H1 (cell line): Measurements from ENCODE around the gene GRM6. TPM values are rescaled to one million over a fixed set of nuclear protein-coding genes. Genes with fewer than 3 reads are reported as not detected.
A peak's percentile ranks its signal among the peaks of the same experiment; 100 is the strongest.

Experiments
- CTCF ChIA-PET: fragments of 300-600 bp; sonication (Branson Sonifier 250); formaldehyde crosslinking; loops from one replicate; lab custom pipeline; 2021; ENCODE audit not compliant: partially characterized antibody; lab: Charles Lee
- POLR2A ChIA-PET: fragments of 300-600 bp; sonication (Branson Sonifier 250); formaldehyde crosslinking; loops from one replicate; lab custom pipeline; 2021; ENCODE audit warnings: inconsistent platforms; ENCODE audit not compliant: partially characterized antibody; lab: Charles Lee
- DNase-seq, 2 experiments: peaks; one replicate each; pipeline versions ENCODE4 v3.0.0 to v3.0.0-alpha.2; 2010 to 2022; ENCODE audit warnings: low spot score in 2 of 2, low read depth in 1 of 2, mixed read lengths in 1 of 2
- FAIRE-seq: peaks from 2 replicates; lab custom pipeline; 2011; peaks lifted over from hg19 to GRCh38; lab: Jason Lieb, UNC
- H2AFZ ChIP-seq: 2 replicates; pipeline ENCODE4 v1.8.1; 2012; ENCODE audit warnings: low read length, inconsistent platforms
- H2AK5ac ChIP-seq: 2 replicates; pipeline ENCODE4 v1.6.1; 2013; ENCODE audit warnings: low read depth, low read length
- H2BK120ac ChIP-seq: replicated peaks from 2 replicates; pipeline ENCODE3; 2013; ENCODE audit warnings: low read depth, low read length, inconsistent platforms
- H2BK12ac ChIP-seq: 2 replicates; pipeline ENCODE4 v1.6.1; 2013; ENCODE audit warnings: low read depth, low read length
- H2BK15ac ChIP-seq: 2 replicates; pipeline ENCODE4 v1.6.1; 2013; ENCODE audit warnings: low read length
- H2BK20ac ChIP-seq: 2 replicates; pipeline ENCODE4 v1.6.1; 2013; ENCODE audit warnings: low read length
- H2BK5ac ChIP-seq: 2 replicates; pipeline ENCODE4 v1.6.1; 2013; ENCODE audit warnings: low read depth, low read length
- H3K14ac ChIP-seq: 2 replicates; pipeline ENCODE4 v1.6.1; 2013; ENCODE audit warnings: inconsistent platforms; ENCODE audit not compliant: insufficient read length
- H3K18ac ChIP-seq: 2 replicates; pipeline ENCODE4 v1.6.1; 2013; ENCODE audit warnings: low read length; ENCODE audit errors: extremely low read depth
- H3K23ac ChIP-seq: 2 replicates; pipeline ENCODE4 v1.6.1; 2013; ENCODE audit warnings: inconsistent platforms; ENCODE audit not compliant: insufficient read length
- H3K23me2 ChIP-seq: 2 replicates; pipeline ENCODE4 v1.6.1; 2013; ENCODE audit warnings: low read depth, low read length
- H3K27ac ChIP-seq: 2 replicates; pipeline ENCODE4 v1.6.1; 2011; ENCODE audit warnings: low read depth, low read length, inconsistent platforms
- H3K27me3 ChIP-seq, 4 experiments: replicated peaks in 1 of 4; 1 replicate in 1 of 4; 2 replicates in 3 of 4; pipeline versions ENCODE4 v1.6.1 to v1.8.1; 2011 to 2013; ENCODE audit warnings: low read length in 3 of 4, mild to moderate bottlenecking in 3 of 4, inconsistent platforms in 2 of 4, mixed read lengths in 2 of 4, moderate library complexity in 1 of 4; ENCODE audit not compliant: control insufficient read depth in 3 of 4, insufficient read depth in 3 of 4; ENCODE audit errors: extremely low read depth in 1 of 4
- H3K36me3 ChIP-seq, 4 experiments: 2 replicates each; pipeline versions ENCODE4 v1.6.1 to v1.8.1; 2011 to 2013; ENCODE audit warnings: mild to moderate bottlenecking in 4 of 4, low read length in 3 of 4, moderate library complexity in 2 of 4, control low read depth in 1 of 4, inconsistent platforms in 1 of 4; ENCODE audit not compliant: insufficient read depth in 4 of 4, control insufficient read depth in 2 of 4
- H3K4ac ChIP-seq: replicated peaks from 2 replicates; pipeline ENCODE3; 2013; ENCODE audit warnings: low read length, low read depth, mixed read lengths, inconsistent platforms; ENCODE audit not compliant: insufficient read length
- H3K4me1 ChIP-seq, 4 experiments: replicated peaks in 1 of 4; 1 replicate in 1 of 4; 2 replicates in 3 of 4; pipeline versions ENCODE4 v1.6.1 to v1.8.1; 2011 to 2013; ENCODE audit warnings: low read length in 3 of 4, inconsistent platforms in 2 of 4, mixed read lengths in 1 of 4; ENCODE audit not compliant: insufficient read depth in 4 of 4, control insufficient read depth in 3 of 4
- H3K4me2 ChIP-seq, 2 experiments: 2 replicates each; pipeline versions ENCODE4 v1.6.1 to v1.8.1; 2011 to 2013; ENCODE audit warnings: low read depth in 2 of 2, low read length in 2 of 2, control low read depth in 1 of 2, inconsistent platforms in 1 of 2, mild to moderate bottlenecking in 1 of 2; ENCODE audit not compliant: insufficient read depth in 1 of 2
- H3K4me3 ChIP-seq, 4 experiments: fragments of 200-600, 300-600 bp in 1 of 4; sonication (generic), shearing (Covaris generic), sonication (Bioruptor Twin) in 1 of 4; 2 replicates each; pipeline versions ENCODE4 v1.5.1 to v1.8.1; 2011 to 2016; ENCODE audit warnings: low read length in 4 of 4, low read depth in 3 of 4, control low read depth in 2 of 4, inconsistent platforms in 2 of 4, mild to moderate bottlenecking in 2 of 4, mixed read lengths in 1 of 4, moderate library complexity in 1 of 4; ENCODE audit not compliant: insufficient read depth in 2 of 4; ENCODE audit errors: extremely low read depth in 1 of 4
- H3K56ac ChIP-seq: replicated peaks from 2 replicates; pipeline ENCODE3; 2013; ENCODE audit warnings: low read depth, mild to moderate bottlenecking, mixed read lengths, low read length, inconsistent platforms; ENCODE audit not compliant: insufficient read length
- H3K79me1 ChIP-seq: 2 replicates; pipeline ENCODE4 v1.6.1; 2013; ENCODE audit warnings: low read depth, low read length, control low read depth
- H3K79me2 ChIP-seq, 2 experiments: 2 replicates each; pipeline versions ENCODE4 v1.6.1 to v1.8.1; 2012 to 2013; ENCODE audit warnings: low read length in 2 of 2, mild to moderate bottlenecking in 2 of 2, inconsistent platforms in 1 of 2; ENCODE audit not compliant: insufficient read depth in 2 of 2, control insufficient read depth in 1 of 2
- H3K9ac ChIP-seq, 4 experiments: replicated peaks in 1 of 4; 1 replicate in 1 of 4; 2 replicates in 3 of 4; pipeline versions ENCODE4 v1.6.1 to v1.8.1; 2011 to 2013; ENCODE audit warnings: low read depth in 3 of 4, low read length in 3 of 4, control low read depth in 2 of 4, mild to moderate bottlenecking in 2 of 4, moderate library complexity in 2 of 4, inconsistent platforms in 1 of 4; ENCODE audit errors: extremely low read depth in 1 of 4
- H3K9me3 ChIP-seq, 2 experiments: 2 replicates each; pipeline versions ENCODE4 v1.6.1 to v1.8.1; 2012 to 2013; ENCODE audit warnings: mild to moderate bottlenecking in 2 of 2, moderate library complexity in 2 of 2, control low read depth in 1 of 2, inconsistent platforms in 1 of 2, low read depth in 1 of 2, low read length in 1 of 2, mixed read lengths in 1 of 2; ENCODE audit not compliant: insufficient read depth in 2 of 2
- H4K20me1 ChIP-seq, 2 experiments: replicated peaks in 1 of 2; 2 replicates each; pipeline versions ENCODE3 to v1.8.1; 2011 to 2013; ENCODE audit warnings: inconsistent platforms in 2 of 2, low read length in 2 of 2, mild to moderate bottlenecking in 1 of 2; ENCODE audit not compliant: insufficient read depth in 2 of 2, control insufficient read depth in 1 of 2
- H4K5ac ChIP-seq: 2 replicates; pipeline ENCODE4 v1.6.1; 2013; ENCODE audit warnings: low read length, low read depth, mixed read lengths, inconsistent platforms; ENCODE audit not compliant: insufficient read length
- H4K8ac ChIP-seq: 2 replicates; pipeline ENCODE4 v1.8.0; 2013; ENCODE audit warnings: mild to moderate bottlenecking, moderate library complexity, low read length, inconsistent platforms; ENCODE audit not compliant: insufficient read depth; ENCODE audit errors: extremely low read depth
- H4K91ac ChIP-seq: replicated peaks from 2 replicates; pipeline ENCODE3; 2013; ENCODE audit warnings: low read length, mixed read lengths, inconsistent platforms; ENCODE audit not compliant: insufficient read length
- ZNF274 ChIP-seq: IDR thresholded peaks from 2 replicates; pipeline ENCODE4 v1.7.0; 2012; ENCODE audit warnings: low read length, borderline replicate concordance; ENCODE audit errors: extremely low read depth
- WGBS, 2 experiments: shearing (Covaris generic) in 1 of 2; methylation state at CpG; one replicate each; pipeline versions ENCODE4 v1.1.6 to v1.1.7; 2013 to 2015; ENCODE audit warnings: low lambda C conversion rate in 2 of 2, mixed read lengths in 2 of 2, inconsistent platforms in 1 of 2, low coverage in 1 of 2, missing lambda C conversion rate in 1 of 2; ENCODE audit not compliant: insufficient replicate concordance in 2 of 2, insufficient coverage in 1 of 2, insufficient read length in 1 of 2; ENCODE audit errors: extremely low coverage in 1 of 2, missing lambda C conversion rate in 1 of 2; 5-methylcytosine and 5-hydroxymethylcytosine counted together
- polyA plus RNA-seq, 7 experiments: library from polyadenylated mRNA; depleted of rRNA in 3 of 7; stranded (reverse) in 5 of 7; unstranded in 2 of 7; fragments of >200 nt in 5 of 7; fragments of 200-250 nt in 2 of 7; gene quantifications; 1 replicate in 5 of 7; 2 replicates in 1 of 7; 4 replicates in 1 of 7; pipeline versions ENCODE4 v1.2.1 to v1.2.3, GENCODE V29; 2011 to 2013; ENCODE audit warnings: missing spikeins in 2 of 7, mixed read lengths in 2 of 7
- total RNA-seq: library from RNA; stranded (reverse); fragmentation: NEBNext Ultra II Directional; extraction: Animal tissue kit (Norgen Biotek cat#: 25700); gene quantifications from 2 replicates; pipeline ENCODE4 v1.2.1, GENCODE V29; 2021

Gene GRM6
- total and polyA plus RNA-seq, 2 of the 8 experiments (the other 6 are each of a cell fraction or from before 2014, with no cell fraction given), result not detected

DNA sequence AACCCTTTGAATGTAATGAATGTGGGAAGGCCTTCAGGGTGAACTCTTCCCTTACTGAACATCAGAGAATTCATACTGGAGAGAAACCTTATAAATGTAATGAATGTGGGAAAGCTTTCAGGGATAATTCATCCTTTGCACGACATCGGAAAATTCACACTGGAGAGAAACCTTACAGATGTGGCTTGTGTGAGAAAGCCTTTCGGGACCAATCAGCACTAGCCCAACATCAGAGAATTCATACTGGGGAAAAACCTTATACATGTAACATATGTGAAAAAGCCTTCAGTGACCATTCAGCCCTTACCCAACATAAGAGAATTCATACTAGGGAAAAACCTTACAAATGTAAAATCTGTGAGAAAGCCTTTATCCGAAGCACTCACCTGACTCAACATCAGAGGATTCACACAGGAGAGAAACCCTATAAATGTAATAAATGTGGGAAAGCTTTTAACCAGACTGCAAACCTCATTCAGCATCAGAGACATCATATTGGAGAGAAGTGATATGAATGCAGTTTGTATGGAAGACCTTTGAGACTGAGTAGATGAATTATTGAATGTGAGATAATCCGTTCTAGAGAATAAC lies 29.6 kb downstream of the GRM6 start:
- Histone ChIP-seq H3K14ac (no peak overlapping the region), H3K27me3 (no peaks in the 10 kb centered on the region), H3K23ac (no peak overlapping the region), H3K36me3 (peaks cover 0 to 13% (median 2%) of the 10 kb centered on the region in 4 experiments; a peak in 3 of 8 replicates), H3K9me3 (peaks cover 75 to 86% of the 10 kb centered on the region in 2 experiments), H4K91ac (no peak overlapping the region), H2BK20ac (no peak overlapping the region), H3K79me1 (no peaks in the 10 kb centered on the region), H2BK120ac (no peak overlapping the region), H3K4me3 (no peak overlapping the region), H4K8ac (no peak overlapping the region; the same call in 1 of the 2 replicates), H2BK5ac (no peak overlapping the region), H3K4me1 (no peaks in the 10 kb centered on the region), H2AK5ac (no peak overlapping the region), H4K20me1 (no peaks in the 10 kb centered on the region), H3K23me2 (no peaks in the 10 kb centered on the region), H2AFZ (no peak overlapping the region), H3K79me2 (no peaks in the 10 kb centered on the region), H3K27ac (no peak overlapping the region), H2BK12ac (no peak overlapping the region), H2BK15ac (no peak overlapping the region), H3K18ac (no peak overlapping the region), H4K5ac (no peak overlapping the region), H3K4ac (no peak overlapping the region), H3K4me2 (no peak overlapping the region), H3K56ac (no peak overlapping the region), H3K9ac (no peak overlapping the region)
- ChIA-PET POLR2A (no interaction called here), CTCF (interaction anchor here (1.0 kb wide), 1 partner anchor 202 kb away, joined by 3 read pairs; no protein-coding TSS in a partner anchor)
- DNase-seq (no peak), FAIRE-seq (no peak)
- 92% methylated on average over 5 of the region's 5 CpGs; no CpG with 5 or more reads in 1 of the 2 experiments for WGBS, 2 experiments
- peak; percentile 97 for TF ChIP-seq ZNF274
